H1 (cell line): ENCODE measurements around the gene MEF2A. TPM values are rescaled to one million over a fixed set of nuclear protein-coding genes. Genes with fewer than 3 reads are reported as not detected.

Experiments used
- GTF2F1 ChIP-seq: IDR thresholded peaks from 2 replicates; pipeline ENCODE4 v1.6.1; 2012; ENCODE audit warnings: low read depth, low read length, improper control_type of control experiment, borderline replicate concordance
- JUN ChIP-seq: IDR thresholded peaks from 2 replicates; pipeline ENCODE4 v1.6.1; 2011; ENCODE audit warnings: low read depth, mild to moderate bottlenecking, improper control_type of control experiment, low read length
- RBBP5 ChIP-seq: IDR thresholded peaks from 2 replicates; pipeline ENCODE4 v1.7.1; 2012; ENCODE audit warnings: low read depth, mild to moderate bottlenecking, inconsistent platforms, low read length, moderate library complexity, borderline replicate concordance
- SAP30 ChIP-seq: fragments of 300-600 bp; sonication (generic); IDR thresholded peaks from 2 replicates; pipeline ENCODE4 v1.7.1; 2012; ENCODE audit warnings: low read length, moderate library complexity, mild to moderate bottlenecking, inconsistent platforms; ENCODE audit not compliant: insufficient read depth, insufficient replicate concordance
- polyA plus RNA-seq, 7 experiments: library from polyadenylated mRNA; depleted of rRNA in 3 of 7; stranded (reverse) in 5 of 7; unstranded in 2 of 7; fragments of >200 nt in 5 of 7; fragments of 200-250 nt in 2 of 7; gene quantifications; 1 replicate in 5 of 7; 2 replicates in 1 of 7; 4 replicates in 1 of 7; pipeline versions ENCODE4 v1.2.1 to v1.2.3, GENCODE V29; 2011 to 2013; ENCODE audit warnings: missing spikeins in 2 of 7, mixed read lengths in 2 of 7
- total RNA-seq: library from RNA; stranded (reverse); fragmentation: NEBNext Ultra II Directional; extraction: Animal tissue kit (Norgen Biotek cat#: 25700); gene quantifications from 2 replicates; pipeline ENCODE4 v1.2.1, GENCODE V29; 2021

The MEF2A gene
- total and polyA plus RNA-seq, 2 of the 8 experiments (the other 6 are each of a cell fraction or from before 2014, with no cell fraction given), result 15.6 to 22.5 TPM

DNA sequence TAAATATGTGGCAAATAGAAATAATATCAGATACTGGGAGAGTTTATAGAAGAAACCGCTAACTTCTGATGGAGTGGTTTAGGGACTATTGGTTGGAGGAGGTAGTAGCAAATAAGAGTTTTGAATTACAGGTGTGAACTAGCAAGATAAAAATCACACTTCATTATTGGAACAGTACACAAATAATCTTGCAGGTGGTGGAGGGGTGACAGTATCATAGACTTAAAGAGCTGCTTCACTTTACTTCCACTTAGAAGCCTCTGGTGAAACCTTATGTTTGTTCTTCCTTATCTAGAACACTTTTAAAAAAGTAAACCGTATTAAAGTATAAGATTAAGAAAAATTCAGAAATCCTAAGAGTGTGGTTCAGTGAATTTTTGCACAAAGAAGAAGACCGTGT lies 69.4 kb downstream of the MEF2A start (continued):
- TF ChIP-seq RBBP5 (no peak), GTF2F1 (no peak), SAP30 (no peak), JUN (no peak)
